GM20431 (cell line): ENCODE results near the gene PTCD2.

Source experiments
- in situ Hi-C: fragments of 300-500 bp; cut with MseI, MboI; formaldehyde crosslinking; loops from one replicate; pipeline ENCODE4 v1.15.0; 2020; ENCODE audit warnings: low sequenced_read_pairs; ENCODE audit not compliant: unreplicated experiment

PTCD2 gene

GRCh38 chr5:72319976-72320752 lies at the start of gene PTCD2, which contains the start of gene MRPS27:
PTCD2 (plus strand) TSS chr5:72320373; CDS start chr5:72320383, 10 bp downstream.
MRPS27 (minus strand) TSS chr5:72320240; CDS start chr5:72320221, 19 bp downstream.
- in situ Hi-C loops, result no loop called here

GRCh38 chr5:72271702-72272101 lies 48.5 kb upstream of the PTCD2 start:
- in situ Hi-C loops, result no loop called here

GRCh38 chr5:72272398-72272797 lies 47.8 kb upstream of the PTCD2 start:
- in situ Hi-C loops, result no loop called here

- in situ Hi-C loops, result no loop called here
Observed at GRCh38 chr5:72273547-72273946, 46.6 kb upstream of the PTCD2 start.

- in situ Hi-C loops, result no loop called here
Observed at GRCh38 chr5:72276219-72276752, 43.9 kb upstream of the PTCD2 start.

GRCh38 chr5:72280581-72281069 lies 39.5 kb upstream of the PTCD2 start:
- in situ Hi-C loops, result no loop called here

- in situ Hi-C loops, result no loop called here
Observed at GRCh38 chr5:72281430-72281763, 38.8 kb upstream of the PTCD2 start.

GRCh38 chr5:72281764-72282499 lies 38.2 kb upstream of the PTCD2 start:
- in situ Hi-C loops, result no loop called here

- in situ Hi-C loops, result no loop called here
Observed at GRCh38 chr5:72282878-72283277, 37.3 kb upstream of the PTCD2 start.

- in situ Hi-C loops, result no loop called here
Observed at GRCh38 chr5:72283358-72283757, 36.8 kb upstream of the PTCD2 start.

GRCh38 chr5:72284559-72285423 lies 35.4 kb upstream of the PTCD2 start:
- in situ Hi-C loops, result no loop called here

GRCh38 chr5:72285424-72285821 lies 34.8 kb upstream of the PTCD2 start:
- in situ Hi-C loops, result no loop called here

- in situ Hi-C loops, result no loop called here
Observed at GRCh38 chr5:72286798-72287197, 33.4 kb upstream of the PTCD2 start.

- in situ Hi-C loops, result no loop called here
Observed at GRCh38 chr5:72288924-72289323, 31.2 kb upstream of the PTCD2 start.

- in situ Hi-C loops, result no loop called here
Observed at GRCh38 chr5:72290356-72291133, 29.6 kb upstream of the PTCD2 start.

- in situ Hi-C loops, result no loop called here
Observed at GRCh38 chr5:72291601-72292000, 28.6 kb upstream of the PTCD2 start.

- in situ Hi-C loops, result no loop called here
Observed at GRCh38 chr5:72292411-72292810, 27.8 kb upstream of the PTCD2 start.

GRCh38 chr5:72293495-72294055 lies 26.6 kb upstream of the PTCD2 start:
- in situ Hi-C loops, result no loop called here

- in situ Hi-C loops, result no loop called here
Observed at GRCh38 chr5:72294473-72294872, 25.7 kb upstream of the PTCD2 start.
